Measurements from ENCODE around the gene TNNT1. TPM values are rescaled to one million over a fixed set of nuclear protein-coding genes. Genes with fewer than 3 reads are reported as not detected.

TNNT1 gene
- total RNA-seq, result 10 to 100 TPM in 1 of 2 donors, 1 to 10 TPM in 1; 8.5 to 87.9 TPM

GRCh38 chr19:55149078-55150003 is at the start of gene TNNT1:
Gene TNNT1 (minus strand): TSS chr19:55149206. CDS start chr19:55147157, 2,049 bp downstream.
- Histone ChIP-seq H3K36me3 (no peaks in the 10 kb centered on the region), H3K4me3 (no peak within 1 kb of the TSS), H3K4me1 (replicated peaks) (peaks cover 4% of the 10 kb centered on the region), H3K27me3 (replicated peaks; ENCODE audit: insufficient read depth) (peaks cover 20% of the 10 kb centered on the region), H3K9me3 (no peaks in the 10 kb centered on the region), H3K27ac (no peak within 1 kb of the TSS)
- intact Hi-C loops (cut with DNase I), result no loop called here
- TF ChIP-seq POLR2A (IDR thresholded peaks at IDR 0.05) (no peak), POLR2AphosphoS5 (IDR thresholded peaks at IDR 0.05) (no peak), CTCF (IDR thresholded peaks at IDR 0.05) (no peak)
- DNase-seq (ENCODE audit: low spot score), result no peak
- WGBS, result 14% methylated on average over 18 of the region's 18 CpGs

GRCh38 chr19:55198651-55199050 is 49.6 kb upstream of the TNNT1 start:
- WGBS, result 43% methylated on average over 5 of the region's 5 CpGs
- H3K36me3 ChIP-seq, result no peaks in the 10 kb centered on the region
- no peak overlapping the region for H3K27ac ChIP-seq
- intact Hi-C loops (cut with DNase I), result no loop called here
- TF ChIP-seq CTCF (IDR thresholded peaks at IDR 0.05), result no peak
- TF ChIP-seq POLR2AphosphoS5 (IDR thresholded peaks at IDR 0.05), result no peak
- no peak for TF ChIP-seq POLR2A (IDR thresholded peaks at IDR 0.05)
- no peaks in the 10 kb centered on the region for H3K4me1 ChIP-seq (replicated peaks)
- no peaks in the 10 kb centered on the region for H3K9me3 ChIP-seq
- H3K4me3 ChIP-seq, result no peak overlapping the region
- H3K27me3 ChIP-seq (replicated peaks; ENCODE audit: insufficient read depth), result no peaks in the 10 kb centered on the region
- no peak for DNase-seq (ENCODE audit: low spot score)

- intact Hi-C loops (cut with DNase I), result no loop called here
- WGBS, result 54% methylated on average over 4 of the region's 4 CpGs
- no peak for DNase-seq (ENCODE audit: low spot score)
- Histone ChIP-seq H3K4me1 (replicated peaks) (no peaks in the 10 kb centered on the region), H3K27me3 (replicated peaks; ENCODE audit: insufficient read depth) (no peaks in the 10 kb centered on the region), H3K9me3 (no peaks in the 10 kb centered on the region), H3K4me3 (no peak overlapping the region), H3K27ac (no peak overlapping the region), H3K36me3 (no peaks in the 10 kb centered on the region)
- TF ChIP-seq POLR2A (IDR thresholded peaks at IDR 0.05) (no peak), CTCF (IDR thresholded peaks at IDR 0.05) (no peak), POLR2AphosphoS5 (IDR thresholded peaks at IDR 0.05) (no peak)
These were observed 48.5 kb upstream of the TNNT1 start for GRCh38 chr19:55197528-55197927.

GRCh38 chr19:55196803-55197202 is 47.8 kb upstream of the TNNT1 start:
- H3K9me3 ChIP-seq, result no peaks in the 10 kb centered on the region
- 88% methylated on average over 10 of the region's 10 CpGs for WGBS
- no peaks in the 10 kb centered on the region for H3K36me3 ChIP-seq
- H3K4me3 ChIP-seq, result no peak overlapping the region
- no peak for DNase-seq (ENCODE audit: low spot score)
- H3K27ac ChIP-seq, result no peak overlapping the region
- TF ChIP-seq POLR2A (IDR thresholded peaks at IDR 0.05) (no peak), CTCF (IDR thresholded peaks at IDR 0.05) (no peak), POLR2AphosphoS5 (IDR thresholded peaks at IDR 0.05) (no peak)
- no peaks in the 10 kb centered on the region for H3K4me1 ChIP-seq (replicated peaks)
- intact Hi-C loops (cut with DNase I), result no loop called here
- H3K27me3 ChIP-seq (replicated peaks; ENCODE audit: insufficient read depth), result no peaks in the 10 kb centered on the region

DNA sequence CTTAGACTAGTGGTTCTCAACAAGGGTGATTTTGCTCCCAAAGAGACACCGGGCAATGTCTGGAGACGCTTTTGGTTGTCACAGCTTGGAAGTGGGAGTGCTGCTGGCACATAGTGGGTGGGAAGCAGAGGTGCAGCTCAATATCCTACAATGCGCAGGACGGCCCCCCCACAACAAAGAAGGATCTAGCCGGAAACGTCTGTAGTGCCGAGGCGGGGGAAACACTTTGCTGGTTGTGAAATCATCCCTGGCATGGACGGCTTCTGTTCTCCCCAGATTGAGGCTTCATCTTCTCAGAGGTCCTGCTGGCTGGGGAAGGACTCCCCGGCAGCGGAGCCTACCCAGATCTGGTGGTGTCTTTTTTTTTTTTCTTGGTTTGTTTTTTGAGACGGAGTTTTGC is 44.5 kb upstream of the TNNT1 start:
- Histone ChIP-seq H3K27me3 (replicated peaks; ENCODE audit: insufficient read depth) (no peaks in the 10 kb centered on the region), H3K4me3 (no peak overlapping the region), H3K9me3 (no peaks in the 10 kb centered on the region), H3K36me3 (no peaks in the 10 kb centered on the region), H3K27ac (no peak overlapping the region), H3K4me1 (replicated peaks) (no peaks in the 10 kb centered on the region)
- no peak for DNase-seq (ENCODE audit: low spot score)
- intact Hi-C loops (cut with DNase I), result no loop called here
- WGBS, result 79% methylated on average over 12 of the region's 12 CpGs
- TF ChIP-seq CTCF (IDR thresholded peaks at IDR 0.05) (no peak), POLR2A (IDR thresholded peaks at IDR 0.05) (no peak), POLR2AphosphoS5 (IDR thresholded peaks at IDR 0.05) (no peak)

Measured in prostate gland (tissue), 2 donors.